ENCODE measurements around the gene YTHDF1.
"Not testable (repeated sequence)": the region's sequence is repeated elsewhere in the genome, so short reads cannot be mapped to it uniquely, and the experiment has no call there.

The YTHDF1 gene

DNA sequence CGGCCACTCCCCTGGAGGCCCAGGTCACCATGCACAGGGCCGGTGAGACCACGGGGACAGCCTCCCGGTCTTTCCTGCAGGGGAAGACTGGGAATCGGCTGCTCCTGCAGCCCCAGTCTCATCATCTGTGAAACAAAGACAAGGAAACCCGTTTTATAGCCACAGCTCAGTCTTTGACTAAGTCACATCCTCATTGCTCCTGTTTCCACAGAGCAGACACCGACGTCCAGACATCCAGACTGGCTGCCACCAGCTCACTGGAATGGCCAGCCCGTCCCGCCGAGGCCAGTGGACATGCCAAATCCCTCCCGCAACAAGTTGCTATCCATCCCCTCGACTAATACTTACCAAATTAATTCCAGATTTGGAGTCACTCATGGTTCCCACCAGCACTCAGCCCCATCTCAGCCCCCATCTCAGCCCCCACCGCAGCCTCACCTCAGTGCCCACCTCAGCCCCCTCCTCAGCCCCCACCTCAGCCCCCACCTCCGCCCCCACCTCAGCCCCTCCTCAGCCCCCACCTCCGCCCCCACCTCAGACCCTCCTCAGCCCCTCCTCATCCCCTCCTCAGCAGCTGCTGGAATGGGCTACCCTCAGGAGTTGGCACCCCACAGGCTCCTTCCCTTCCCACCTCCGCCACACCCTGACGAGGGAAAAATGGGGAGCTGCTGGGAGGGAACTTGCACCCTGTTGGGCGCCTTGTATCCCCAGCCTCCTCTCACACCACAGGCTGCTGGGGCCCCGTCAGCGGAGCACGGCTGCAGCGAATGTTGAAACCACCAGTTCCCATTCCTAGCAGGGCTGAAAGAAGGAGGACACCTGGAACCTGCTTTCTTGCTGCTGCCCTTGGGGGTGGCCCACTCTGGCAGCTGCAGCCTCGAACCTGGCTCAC, 48.7 kb downstream of the YTHDF1 start:
- no peak for DNase-seq

DNA sequence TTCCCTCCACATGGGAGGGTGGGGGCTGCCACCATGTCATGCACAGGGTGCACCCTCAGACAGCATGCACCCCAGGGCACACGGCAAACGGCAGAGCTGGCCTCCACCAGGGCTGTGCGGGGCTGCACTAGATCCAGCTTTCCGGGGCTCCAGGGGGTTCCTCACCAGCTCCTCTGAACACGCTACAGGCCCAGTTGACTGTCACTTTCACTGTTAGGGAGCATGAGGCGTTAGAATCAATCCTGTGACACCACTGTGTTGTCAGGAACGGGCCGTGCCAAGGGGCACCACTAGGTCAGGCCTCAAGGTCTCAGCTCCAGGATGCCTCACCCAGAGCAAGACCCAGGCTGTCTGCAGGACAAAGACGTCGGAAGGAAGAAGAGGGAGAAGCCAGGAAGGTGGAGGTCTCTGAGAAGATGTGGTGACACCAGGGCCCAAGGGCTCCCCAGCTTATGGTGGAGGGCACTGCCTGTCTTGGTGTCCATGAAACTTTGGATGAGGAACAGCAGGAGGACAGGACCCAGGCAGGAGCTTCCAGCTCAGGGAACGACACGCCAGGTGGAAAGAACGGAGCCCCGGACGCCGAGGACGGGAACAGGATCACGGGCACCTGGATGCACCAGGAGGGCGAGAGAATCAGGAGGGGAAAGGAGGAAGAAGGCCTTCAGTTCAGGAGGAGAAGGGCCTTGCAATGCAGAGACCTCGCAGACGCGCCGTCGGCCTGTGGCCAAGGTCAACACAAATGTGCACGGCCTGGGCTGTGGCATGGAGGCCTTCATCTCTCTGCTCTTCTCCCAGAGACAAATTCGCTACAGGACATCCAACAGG, 49.5 kb downstream of the YTHDF1 start:
- no peak for DNase-seq

DNA sequence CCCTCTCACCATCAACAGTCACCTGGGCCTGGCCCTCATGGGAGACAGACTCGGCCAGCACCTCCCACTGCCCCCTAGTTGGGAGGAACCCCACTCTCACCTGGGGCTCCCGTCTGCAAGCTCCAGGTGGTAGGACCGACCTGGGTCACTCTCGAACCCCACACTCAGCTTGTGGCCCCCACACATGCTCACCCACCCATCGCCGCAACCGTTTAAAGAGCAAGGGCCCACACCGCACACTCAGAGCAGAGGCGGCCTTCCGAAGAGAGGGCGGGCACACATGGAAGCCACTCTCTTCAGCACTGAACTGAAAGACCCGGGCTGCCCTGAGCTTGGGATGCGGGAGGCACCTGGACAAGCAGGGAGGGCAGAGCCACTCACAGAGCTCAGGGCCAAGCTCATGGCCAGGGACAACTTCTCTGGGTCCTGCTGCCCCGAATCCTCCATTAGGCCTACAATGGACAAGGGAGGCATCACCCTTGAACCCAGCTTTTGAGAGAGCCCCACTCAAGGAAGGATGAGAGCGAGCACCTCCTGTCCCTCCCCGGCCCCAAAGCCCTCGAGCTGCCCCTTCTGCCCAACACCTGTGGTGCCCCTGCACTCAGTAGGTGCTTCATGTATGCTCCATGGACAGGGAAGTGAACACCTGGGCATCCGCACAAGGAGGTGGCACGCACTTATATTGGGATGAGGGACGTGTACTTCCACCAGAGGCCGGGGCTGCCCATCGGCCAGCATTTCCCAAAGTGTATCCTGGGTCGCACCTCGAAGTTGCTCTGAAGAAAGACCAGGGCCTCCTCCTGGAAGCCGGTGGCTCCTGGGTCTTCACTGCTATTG, 50.4 kb downstream of the YTHDF1 start:
- DNase-seq = no peak

DNA sequence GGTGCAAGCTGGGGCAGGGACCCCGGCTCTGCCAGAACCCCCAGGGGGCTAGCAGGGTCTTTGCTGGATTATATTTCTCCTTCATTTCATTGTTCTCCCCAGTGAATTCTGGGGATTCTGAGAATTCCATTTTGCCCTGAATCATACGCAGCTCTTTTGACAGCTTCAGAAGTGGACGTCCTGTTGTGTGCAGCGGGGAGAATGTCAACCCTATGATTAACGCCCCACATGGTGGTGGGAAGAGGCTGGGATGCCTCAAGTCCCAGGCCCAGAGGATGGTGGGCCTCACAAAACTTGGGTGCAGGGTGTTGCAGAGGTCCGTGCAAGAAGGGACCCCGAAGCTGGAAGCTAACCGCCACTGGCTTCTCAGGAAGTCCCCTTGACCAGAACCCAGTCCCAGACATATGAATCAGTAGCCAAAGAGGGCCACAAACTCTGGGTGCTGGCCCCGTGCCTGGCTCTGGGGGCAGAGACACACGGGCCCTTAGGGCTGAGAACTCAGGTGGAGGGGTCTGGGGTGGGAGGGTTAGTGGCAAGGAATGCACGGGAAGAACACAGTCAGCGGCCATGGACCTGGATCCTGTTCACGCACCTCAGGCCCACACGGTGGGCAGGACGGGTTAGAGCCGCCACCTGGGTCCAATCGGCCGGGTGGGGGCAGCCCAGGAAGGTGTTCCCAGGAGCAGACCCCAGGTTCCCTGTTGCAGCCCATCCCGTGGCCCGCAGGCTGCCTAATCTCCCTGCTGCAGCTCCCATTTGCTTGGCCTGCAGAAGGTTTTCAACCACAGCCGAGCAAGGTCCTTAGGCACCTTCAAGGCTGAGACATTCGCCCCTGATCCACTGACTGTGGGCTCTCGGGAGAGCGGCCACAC, 51.2 kb downstream of the YTHDF1 start:
- DNase-seq = no peak

DNA sequence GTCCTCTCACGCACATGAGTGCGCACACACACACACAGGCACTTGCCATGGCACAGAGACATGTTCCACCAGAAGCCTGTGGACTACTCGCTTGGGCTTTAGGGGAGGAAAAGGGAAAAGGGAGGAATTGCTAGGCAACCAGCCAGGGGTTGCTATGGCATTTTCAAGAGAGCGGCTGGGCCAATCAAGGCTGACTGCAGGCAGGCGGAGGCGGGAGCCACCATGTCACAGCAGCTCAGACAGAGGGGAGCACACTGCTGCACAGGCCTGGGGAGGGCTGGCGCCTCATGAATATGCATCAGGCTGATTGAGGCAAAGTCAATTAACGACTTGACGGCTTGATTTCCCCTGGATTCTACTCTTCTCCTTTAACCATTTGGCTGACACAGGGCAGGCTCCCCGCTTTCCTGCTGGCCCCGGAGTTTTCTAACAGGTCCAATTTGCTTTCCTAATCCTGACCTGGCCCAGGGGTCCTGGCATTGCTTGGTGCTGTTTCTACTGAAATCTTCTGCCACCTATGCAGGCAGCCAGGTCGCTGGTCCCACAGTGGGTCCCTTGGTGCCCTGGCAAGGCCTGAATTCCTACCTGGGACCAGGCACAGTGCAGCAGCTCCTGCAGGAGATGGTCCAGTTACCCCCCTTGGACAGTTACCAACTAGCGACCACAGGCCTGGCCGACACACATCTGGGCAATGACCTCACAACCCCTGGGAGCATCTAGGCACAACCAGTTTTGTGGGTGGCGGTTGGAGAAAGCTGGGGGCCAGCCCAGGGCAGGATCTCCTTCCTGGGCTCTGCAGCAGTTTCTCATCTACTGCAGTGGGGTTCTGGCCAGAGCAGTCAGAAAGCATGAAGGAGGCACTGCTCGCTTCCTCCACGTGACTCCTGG, 52.1 kb downstream of the YTHDF1 start:
- no peak for DNase-seq

DNA sequence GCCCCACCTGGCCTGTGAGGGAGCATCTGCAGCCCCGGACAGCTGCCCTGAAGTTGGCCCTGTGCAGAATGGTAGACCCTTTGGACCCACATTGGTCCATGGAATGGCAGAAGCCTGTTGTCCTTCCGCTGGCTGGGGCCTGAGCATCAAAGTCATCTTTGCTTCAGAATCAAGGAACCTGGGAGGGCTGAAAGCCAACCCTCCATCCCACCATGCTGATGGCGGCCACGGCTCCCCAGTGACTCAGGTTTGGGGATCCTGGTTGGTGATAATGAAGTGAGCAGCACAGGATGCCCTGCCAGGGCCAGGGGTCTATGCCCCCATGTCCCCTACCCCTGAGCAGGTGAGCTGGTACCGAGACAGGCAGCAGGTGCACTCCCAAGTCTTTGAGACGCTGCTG, 52.8 kb downstream of the YTHDF1 start:
- no peak for DNase-seq

DNA sequence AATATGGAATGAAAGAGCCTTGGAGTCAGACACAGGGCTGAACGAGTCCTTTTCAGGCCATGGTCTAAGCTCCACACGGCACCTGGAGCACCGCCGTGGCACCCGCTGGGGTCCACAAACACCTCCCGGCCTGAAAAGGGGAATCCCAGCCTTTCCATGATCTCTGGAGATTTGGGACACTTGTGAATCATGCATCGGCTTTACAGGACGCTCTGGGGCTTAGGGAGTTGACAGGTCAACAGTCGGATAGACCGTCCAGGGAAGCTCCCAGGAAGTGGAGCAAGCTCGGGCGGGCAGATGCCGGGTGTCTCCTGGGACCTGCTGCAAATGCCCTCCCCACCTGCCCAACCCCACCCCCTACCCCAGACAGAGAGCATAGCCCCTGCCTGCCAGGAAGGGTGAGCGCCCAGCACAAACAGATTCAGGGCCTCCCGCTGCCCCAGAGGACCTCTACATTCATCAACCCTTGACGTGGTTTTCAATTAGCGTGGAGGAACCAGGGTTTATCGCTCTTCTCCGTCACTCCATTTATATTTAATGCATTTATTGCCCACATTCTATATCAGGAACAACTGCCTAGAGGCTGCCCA, 53.6 kb downstream of the YTHDF1 start:
- no peak for DNase-seq

DNA sequence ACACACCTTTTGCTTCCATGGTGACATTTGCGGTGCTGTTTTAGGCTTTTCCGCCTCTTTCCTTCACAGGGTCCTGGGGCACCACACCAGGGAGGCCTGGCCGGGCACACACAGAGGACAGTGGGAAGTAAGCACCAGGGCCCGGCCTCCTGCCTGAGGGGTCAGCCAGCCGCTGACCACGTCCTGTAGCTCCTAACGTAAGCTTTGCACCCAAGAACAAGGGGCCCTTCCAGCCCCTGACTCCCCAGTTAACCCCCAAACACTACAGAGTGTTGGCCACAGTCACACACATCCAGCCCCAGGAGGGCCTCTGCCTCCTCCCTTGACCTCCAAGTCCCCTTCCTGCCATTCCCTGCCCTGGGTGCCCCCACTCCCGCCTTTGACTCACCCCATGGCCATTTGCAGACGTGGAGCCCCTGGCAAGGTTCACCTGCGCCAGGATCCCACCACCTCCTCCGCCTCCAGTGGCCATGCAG, 54.7 kb downstream of the YTHDF1 start:
- no peak for DNase-seq

DNA sequence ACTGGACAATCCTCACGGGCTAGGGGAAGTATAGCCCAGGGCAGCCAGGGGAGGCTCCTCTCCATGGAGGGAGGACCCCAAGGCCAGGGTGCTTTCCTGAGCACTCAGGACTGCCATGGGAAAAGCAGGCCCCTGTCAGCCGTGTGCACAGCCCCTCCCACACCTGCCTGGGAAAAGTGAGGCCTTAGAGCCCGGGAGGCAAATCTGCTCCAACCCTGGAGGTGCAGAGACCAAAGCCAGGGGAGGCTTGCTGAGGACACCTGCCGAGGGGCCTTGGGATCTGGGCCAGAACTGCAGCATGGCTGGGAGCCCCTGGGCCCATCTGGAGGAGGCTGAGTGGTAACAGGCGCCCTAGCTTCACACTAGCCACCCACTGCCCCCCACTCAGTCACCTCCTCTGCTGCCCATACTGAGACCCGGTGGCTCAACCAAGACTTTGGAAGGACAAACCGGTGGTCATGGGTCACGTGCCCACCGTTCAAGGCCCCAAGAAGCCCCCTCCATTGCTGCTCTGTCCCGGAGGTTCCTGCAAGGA, 55.2 kb downstream of the YTHDF1 start:
- DNase-seq = no peak

DNA sequence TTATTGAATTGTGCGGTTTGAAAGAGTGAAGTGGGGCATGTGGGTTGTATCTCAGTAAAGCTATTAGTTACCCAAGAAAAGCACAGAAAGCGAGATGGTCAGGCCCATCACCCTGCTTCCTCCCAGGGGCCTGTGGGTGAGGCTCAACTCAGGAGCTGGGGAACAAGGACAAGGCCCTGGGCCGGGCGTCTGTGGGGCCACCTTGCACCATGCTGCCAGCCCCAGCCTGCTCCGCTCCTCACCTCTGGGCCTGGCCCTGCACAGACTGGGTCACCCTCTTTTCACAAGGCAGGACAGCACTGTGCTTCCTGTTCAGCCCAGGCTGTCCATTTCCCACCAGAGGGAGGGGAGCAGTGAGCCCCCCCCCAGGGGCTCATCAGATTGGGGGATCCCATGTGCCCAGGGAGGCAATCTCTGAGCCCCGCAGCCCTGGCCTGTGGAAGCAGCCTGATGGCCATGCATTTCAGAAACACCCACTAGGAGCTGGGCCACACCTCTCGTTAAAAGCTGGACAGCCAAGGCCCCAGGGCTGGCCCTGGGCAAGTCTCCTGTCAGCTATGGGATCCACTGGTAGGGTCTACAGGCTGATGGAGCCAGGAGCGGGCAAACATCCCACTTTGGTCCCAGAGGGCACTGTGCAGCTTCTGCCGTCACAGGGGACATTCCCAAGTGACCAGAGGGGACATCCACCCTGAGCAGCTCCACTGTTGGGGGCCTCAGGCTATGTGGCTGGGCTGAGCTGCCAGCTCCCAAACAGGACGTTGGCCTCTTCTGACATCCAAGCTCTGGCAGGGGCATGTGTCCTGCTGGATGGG, 55.9 kb downstream of the YTHDF1 start:
- no peak for DNase-seq

DNA sequence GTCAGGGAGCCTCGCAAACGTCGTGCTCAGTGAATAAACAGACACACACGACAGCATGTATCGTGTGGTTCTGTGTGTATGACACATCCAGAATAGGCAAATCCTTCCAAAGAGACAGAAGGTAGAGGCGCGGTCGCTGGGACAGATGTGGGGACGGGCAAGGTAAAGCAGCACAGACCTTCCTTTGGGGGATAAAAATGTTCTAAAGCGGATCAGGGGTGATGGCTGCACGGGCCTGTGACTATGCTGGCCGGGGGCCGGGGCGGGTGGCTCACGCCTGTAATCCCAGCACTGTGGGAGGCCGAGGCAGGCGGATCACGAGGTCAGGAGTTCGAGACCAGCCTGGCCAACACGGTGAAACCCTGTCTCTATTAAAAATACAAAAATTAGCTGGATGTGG, 56.7 kb downstream of the YTHDF1 start:
- not testable (repeated sequence) for DNase-seq

DNA sequence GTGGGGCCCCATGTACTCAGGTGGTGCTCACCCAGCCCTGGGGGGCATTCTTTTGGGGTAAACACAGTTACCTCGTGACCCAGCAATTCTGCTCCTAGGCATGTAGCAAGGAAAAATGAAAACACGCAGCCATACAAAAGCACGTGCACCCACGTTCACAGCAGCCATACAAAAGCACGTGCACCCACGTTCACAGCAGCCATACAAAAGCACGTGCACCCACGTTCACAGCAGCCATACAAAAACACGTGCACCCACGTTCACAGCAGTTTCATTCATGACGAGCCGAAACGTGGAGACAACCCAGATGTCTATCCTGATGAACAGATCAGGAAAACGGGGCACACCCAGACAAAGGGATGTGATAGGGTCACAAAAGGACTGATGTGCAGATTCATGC, 57.1 kb downstream of the YTHDF1 start:
- no peak for DNase-seq

DNA sequence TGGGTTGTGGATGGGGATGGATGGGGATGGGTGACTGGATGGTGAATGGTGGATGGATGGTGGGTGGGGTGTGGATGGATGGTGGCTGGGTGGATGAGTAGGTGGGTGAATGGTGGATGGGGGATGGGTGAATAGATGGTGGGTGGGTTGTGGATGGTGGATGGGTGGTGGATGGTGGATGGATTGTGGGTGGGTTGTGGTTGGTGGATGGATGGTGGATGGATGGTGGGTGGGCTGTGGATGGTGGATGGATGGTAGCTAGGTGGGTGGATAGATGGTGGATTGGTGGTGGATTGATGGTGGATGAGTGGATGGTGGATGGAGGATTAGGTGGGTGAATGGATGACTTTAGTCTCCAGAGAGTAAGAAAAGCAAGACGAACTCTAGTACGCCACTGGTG, 57.6 kb downstream of the YTHDF1 start:
- DNase-seq = no peak

DNA sequence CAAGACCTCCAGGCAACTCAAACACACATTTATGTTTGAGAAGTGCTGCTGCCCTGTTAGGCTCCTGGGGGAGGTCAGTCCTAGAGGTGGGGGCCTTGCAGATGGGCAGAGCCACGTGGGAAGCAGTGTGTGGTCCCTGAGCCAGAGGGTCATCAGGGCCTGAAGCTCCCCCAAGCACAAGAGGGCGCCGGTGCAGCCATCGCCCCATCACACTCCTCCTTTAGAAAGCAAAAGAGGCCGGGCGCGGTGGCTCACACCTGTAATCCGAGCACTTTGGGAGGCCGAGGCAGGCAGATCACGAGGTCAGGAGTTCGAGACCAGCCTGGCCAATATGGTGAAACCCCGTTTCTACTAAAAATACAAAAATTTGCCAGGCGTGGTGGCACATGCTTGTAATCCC, 58.5 kb downstream of the YTHDF1 start:
- not testable (repeated sequence) for DNase-seq

DNA sequence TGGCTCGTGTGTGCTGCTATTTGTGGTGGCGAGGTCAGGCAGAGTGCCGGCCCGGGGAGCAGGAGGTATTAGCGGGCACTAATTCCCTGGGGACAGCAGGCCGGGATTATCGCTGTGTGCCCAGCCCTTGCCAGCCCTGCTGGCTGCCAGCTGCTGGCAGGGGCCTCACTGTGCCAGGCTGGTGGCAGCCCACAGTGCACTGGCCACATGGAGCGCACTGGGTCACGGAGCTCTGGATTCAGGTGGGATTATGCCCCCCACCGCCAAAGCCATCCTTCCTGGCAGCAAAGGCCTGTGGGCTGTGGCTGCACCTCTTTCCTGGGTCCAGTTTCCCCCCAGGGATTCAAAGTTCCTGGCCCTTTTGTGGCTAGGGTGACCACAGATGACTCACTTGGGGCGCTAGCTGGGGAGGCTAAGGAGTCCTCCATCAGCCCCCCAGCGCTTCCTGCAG, 59.7 kb downstream of the YTHDF1 start:
- no peak for DNase-seq

DNA sequence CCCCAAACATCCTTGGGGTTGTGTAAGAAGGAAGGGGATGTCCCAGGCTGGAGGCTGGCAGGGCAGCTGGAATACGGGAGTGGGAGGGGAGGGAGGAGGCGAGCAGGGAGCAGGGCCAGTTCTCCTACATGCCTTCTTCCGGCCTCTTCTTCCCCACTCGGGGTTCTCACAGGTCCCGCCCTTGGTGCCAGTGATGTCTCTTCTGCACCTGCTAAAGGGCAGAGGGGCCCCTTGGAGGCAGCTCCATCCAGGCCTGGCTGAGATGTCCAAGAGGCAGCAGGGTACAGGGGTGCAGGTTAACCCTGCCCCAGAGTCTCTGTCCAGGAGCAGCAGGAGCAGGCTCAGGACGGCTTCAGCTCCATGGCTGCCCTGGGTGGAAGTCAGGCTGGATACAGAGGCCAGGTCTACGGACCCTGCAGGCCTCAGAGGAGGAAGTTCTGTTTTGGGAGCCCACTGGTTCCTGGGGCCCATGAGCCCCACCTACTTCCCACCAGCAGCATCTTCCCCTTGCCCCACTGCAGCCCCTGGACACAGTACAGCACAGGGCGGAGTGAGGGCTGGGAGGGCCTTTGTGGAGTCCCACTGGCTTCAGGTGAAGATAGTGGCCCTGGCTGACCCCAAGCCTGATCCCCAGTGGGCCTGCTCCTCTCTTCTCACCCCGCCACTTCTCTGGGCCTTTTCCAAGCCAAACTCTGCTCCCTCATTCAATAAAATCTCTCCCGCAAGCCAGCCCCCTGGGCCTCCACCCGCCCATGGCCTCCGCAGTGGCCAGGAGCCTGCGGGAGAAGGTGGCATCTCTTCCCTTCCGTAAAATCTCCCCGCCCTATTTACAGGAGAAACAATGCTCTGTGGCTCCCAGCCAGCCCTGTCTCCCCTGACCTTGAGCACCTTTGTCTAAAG, 60.4 kb downstream of the YTHDF1 start:
- no peak for DNase-seq

DNA sequence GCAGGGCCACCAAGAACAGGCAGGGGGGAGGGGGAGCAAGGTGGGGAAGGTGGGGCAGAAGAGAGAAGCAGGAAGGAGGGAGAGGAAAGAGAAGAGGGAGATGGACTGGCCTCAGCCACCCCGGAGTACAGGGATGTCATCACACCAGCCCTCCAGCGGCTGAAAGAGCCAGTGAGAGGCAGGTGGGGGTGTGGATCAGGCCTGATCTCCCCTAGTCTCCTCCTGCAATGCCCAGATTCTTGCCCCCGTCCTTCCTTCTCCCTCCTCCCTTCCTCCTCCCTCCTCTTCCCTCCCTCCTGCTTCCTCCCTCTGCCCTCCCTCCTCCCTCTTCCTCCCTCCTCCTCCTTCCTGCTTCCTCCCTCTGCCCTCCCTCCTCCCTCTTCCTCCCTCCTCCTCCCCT, 61.5 kb downstream of the YTHDF1 start:
- DNase-seq = no peak

All from NCI-H1436 treated with DMSO at 0.1 percent for 48 hours (cell line).